Mononuclear cell (primary cell): ENCODE results near the gene ABCA7. TPM values are rescaled to one million over a fixed set of nuclear protein-coding genes. Genes with fewer than 3 reads are reported as not detected.

Source experiments
- H3K27me3 ChIP-seq: 2 replicates; pipeline ENCODE4 v1.6.0; 2011; ENCODE audit warnings: low read length, control low read depth; ENCODE audit not compliant: insufficient read depth
- H3K4me1 ChIP-seq: 2 replicates; pipeline ENCODE4 v1.5.1; 2011; ENCODE audit warnings: mild to moderate bottlenecking, low read length, control low read depth; ENCODE audit not compliant: insufficient read depth
- H3K4me3 ChIP-seq: 2 replicates; pipeline ENCODE4 v1.5.1; 2011; ENCODE audit warnings: mild to moderate bottlenecking, low read length, moderate library complexity
- H3K9me3 ChIP-seq: 2 replicates; pipeline ENCODE4 v1.5.1; 2011; ENCODE audit warnings: low read depth, mild to moderate bottlenecking, control low read depth, low read length
- total RNA-seq: library from RNA; depleted of rRNA; stranded (reverse); fragments of >200 nt; gene quantifications from one replicate; pipeline ENCODE4 v1.2.3, GENCODE V29; 2012

The ABCA7 gene
- total RNA-seq, 1 donor: 28.2 TPM

GRCh38 chr19:1009041-1009980 lies 30.6 kb upstream of the ABCA7 start:
- no peaks in the 10 kb centered on the region for H3K27me3 ChIP-seq
- no peaks in the 10 kb centered on the region for H3K4me1 ChIP-seq
- H3K4me3 ChIP-seq: no peak overlapping the region
- no peaks in the 10 kb centered on the region for H3K9me3 ChIP-seq

- H3K27me3 ChIP-seq: no peaks in the 10 kb centered on the region
- no peak overlapping the region for H3K4me3 ChIP-seq
- H3K4me1 ChIP-seq: no peaks in the 10 kb centered on the region
- no peaks in the 10 kb centered on the region for H3K9me3 ChIP-seq
These were observed 29.8 kb upstream of the ABCA7 start for GRCh38 chr19:1009981-1010538.

GRCh38 chr19:1010586-1011510 lies 29.1 kb upstream of the ABCA7 start:
- Histone ChIP-seq H3K27me3 (no peaks in the 10 kb centered on the region), H3K9me3 (no peaks in the 10 kb centered on the region), H3K4me3 (no peak overlapping the region), H3K4me1 (no peaks in the 10 kb centered on the region)

- peaks cover 8% of the 10 kb centered on the region for H3K4me1 ChIP-seq
- no peaks in the 10 kb centered on the region for H3K9me3 ChIP-seq
- H3K27me3 ChIP-seq: no peaks in the 10 kb centered on the region
- H3K4me3 ChIP-seq: no peak overlapping the region
These were observed 28.0 kb upstream of the ABCA7 start for GRCh38 chr19:1011831-1012333.

- Histone ChIP-seq H3K4me3 (no peak overlapping the region), H3K9me3 (no peaks in the 10 kb centered on the region), H3K4me1 (peaks cover 12% of the 10 kb centered on the region), H3K27me3 (no peaks in the 10 kb centered on the region)
These were observed 27.6 kb upstream of the ABCA7 start for GRCh38 chr19:1012334-1012733.

- Histone ChIP-seq H3K4me1 (peaks cover 21% of the 10 kb centered on the region), H3K4me3 (no peak overlapping the region), H3K27me3 (no peaks in the 10 kb centered on the region), H3K9me3 (no peaks in the 10 kb centered on the region)
These were observed 26.7 kb upstream of the ABCA7 start for GRCh38 chr19:1013218-1013617.

- Histone ChIP-seq H3K9me3 (no peaks in the 10 kb centered on the region), H3K4me3 (no peak overlapping the region), H3K4me1 (peaks cover 33% of the 10 kb centered on the region), H3K27me3 (no peaks in the 10 kb centered on the region)
These were observed 25.5 kb upstream of the ABCA7 start for GRCh38 chr19:1014161-1015060.

- H3K4me3 ChIP-seq: no peak overlapping the region
- H3K9me3 ChIP-seq: no peaks in the 10 kb centered on the region
- H3K4me1 ChIP-seq: peaks cover 41% of the 10 kb centered on the region
- no peaks in the 10 kb centered on the region for H3K27me3 ChIP-seq
These were observed 24.7 kb upstream of the ABCA7 start for GRCh38 chr19:1015061-1015781.

GRCh38 chr19:1015782-1016646 lies 23.9 kb upstream of the ABCA7 start:
- H3K27me3 ChIP-seq: no peaks in the 10 kb centered on the region
- H3K9me3 ChIP-seq: no peaks in the 10 kb centered on the region
- peaks cover 43% of the 10 kb centered on the region for H3K4me1 ChIP-seq
- no peak overlapping the region for H3K4me3 ChIP-seq

GRCh38 chr19:1016647-1017114 lies 23.2 kb upstream of the ABCA7 start:
- Histone ChIP-seq H3K4me1 (peaks cover 45% of the 10 kb centered on the region), H3K4me3 (no peak overlapping the region), H3K27me3 (no peaks in the 10 kb centered on the region), H3K9me3 (no peaks in the 10 kb centered on the region)

- Histone ChIP-seq H3K9me3 (no peaks in the 10 kb centered on the region), H3K4me3 (no peak overlapping the region), H3K27me3 (no peaks in the 10 kb centered on the region), H3K4me1 (peaks cover 51% of the 10 kb centered on the region)
These were observed 22.6 kb upstream of the ABCA7 start for GRCh38 chr19:1017115-1017905.

- Histone ChIP-seq H3K4me1 (peaks cover 54% of the 10 kb centered on the region), H3K4me3 (no peak overlapping the region), H3K9me3 (no peaks in the 10 kb centered on the region), H3K27me3 (no peaks in the 10 kb centered on the region)
These were observed 22.0 kb upstream of the ABCA7 start for GRCh38 chr19:1017906-1018305.
